Measurements from ENCODE around the gene VILL.

GRCh38 chr3:37963016-37963415 is 27.6 kb upstream of the VILL start:
- no peak for TF ChIP-seq YY1 (IDR thresholded peaks at IDR 0.05; ENCODE audit: insufficient read depth, insufficient read length)
- TF ChIP-seq ZNF274 (IDR thresholded peaks at IDR 0.05; ENCODE audit: low read depth, low read length) = no peak
